Common myeloid progenitor, CD34-positive (primary cell): Measurements from ENCODE around the gene RHEB.
A peak's percentile ranks its signal among the peaks of the same experiment; 100 is the strongest.

Source experiments
- CTCF ChIA-PET: fragments of 350-600 bp; sonication (Branson Sonifier 250); formaldehyde crosslinking; loops from one replicate; lab custom pipeline; 2021; ENCODE audit warnings: antibody characterized with exemption; lab: Charles Lee
- POLR2A ChIA-PET: fragments of 350-600 bp; sonication (Branson Sonifier 250); formaldehyde crosslinking; loops from one replicate; lab custom pipeline; 2021; ENCODE audit warnings: antibody characterized with exemption; lab: Charles Lee
- DNase-seq, 3 donors: peaks; one replicate each; pipeline versions ENCODE4 v3.0.0 to v3.0.0-alpha.2; 2013
- H3K27ac ChIP-seq, 2 experiments: 1 replicate in 1 of 2; 2 replicates in 1 of 2; pipeline ENCODE4 v1.7.0; 2013; ENCODE audit warnings: inconsistent platforms in 2 of 2, low read length in 2 of 2, mild to moderate bottlenecking in 2 of 2, low read depth in 1 of 2, moderate library complexity in 1 of 2; ENCODE audit not compliant: severe bottlenecking in 2 of 2, insufficient read depth in 1 of 2, poor library complexity in 1 of 2
- H3K27me3 ChIP-seq, 5 experiments: replicated peaks in 2 of 5; 1 replicate in 3 of 5; 2 replicates in 2 of 5; pipeline versions ENCODE4 v1.6.1 to v1.7.0; 2013; ENCODE audit warnings: low read length in 4 of 5, mild to moderate bottlenecking in 2 of 5, moderate library complexity in 2 of 5, inconsistent platforms in 1 of 5; ENCODE audit not compliant: insufficient read depth in 5 of 5, control insufficient read depth in 4 of 5
- H3K36me3 ChIP-seq, 4 experiments: 1 replicate in 2 of 4; 2 replicates in 2 of 4; pipeline versions ENCODE4 v1.6.1 to v1.7.0; 2013; ENCODE audit warnings: low read length in 3 of 4, control low read depth in 1 of 4, mild to moderate bottlenecking in 1 of 4; ENCODE audit not compliant: control insufficient read depth in 4 of 4, insufficient read depth in 4 of 4
- H3K4me1 ChIP-seq, 4 experiments: 1 replicate in 3 of 4; 2 replicates in 1 of 4; pipeline versions ENCODE4 v1.6.1 to v1.7.1; 2013; ENCODE audit warnings: low read length in 3 of 4, mild to moderate bottlenecking in 3 of 4, control low read depth in 1 of 4, inconsistent platforms in 1 of 4, moderate library complexity in 1 of 4; ENCODE audit not compliant: control insufficient read depth in 4 of 4, insufficient read depth in 4 of 4; ENCODE audit errors: control extremely low read depth in 1 of 4
- H3K4me3 ChIP-seq, 7 experiments: 1 replicate in 4 of 7; 2 replicates in 3 of 7; pipeline versions ENCODE4 v1.5.1 to v1.7.0; 2013; ENCODE audit warnings: mild to moderate bottlenecking in 7 of 7, low read length in 6 of 7, moderate library complexity in 6 of 7, inconsistent platforms in 2 of 7, low read depth in 2 of 7, control low read depth in 1 of 7; ENCODE audit not compliant: insufficient read depth in 4 of 7, control insufficient read depth in 1 of 7; ENCODE audit errors: extremely low read depth in 1 of 7
- H3K9me3 ChIP-seq, 5 experiments: 1 replicate in 4 of 5; 2 replicates in 1 of 5; pipeline versions ENCODE4 v1.6.1 to v1.7.1; 2013; ENCODE audit warnings: low read length in 4 of 5, mild to moderate bottlenecking in 2 of 5, inconsistent platforms in 1 of 5, low read depth in 1 of 5, moderate library complexity in 1 of 5; ENCODE audit not compliant: control insufficient read depth in 4 of 5, insufficient read depth in 2 of 5; ENCODE audit errors: control extremely low read depth in 1 of 5
- WGBS: methylation state at CpG from one replicate; pipeline ENCODE4 v1.1.5; 2013; ENCODE audit not compliant: insufficient coverage; 5-methylcytosine and 5-hydroxymethylcytosine counted together

The RHEB gene

GRCh38 chr7:151431768-151432311 lies 87.9 kb downstream of the RHEB start:
- H3K9me3 ChIP-seq = no peaks in the 10 kb centered on the region
- H3K4me3 ChIP-seq = no peak overlapping the region
- POLR2A ChIA-PET = no interaction called here
- H3K27me3 ChIP-seq = peaks cover 0 to 21% (median 2%) of the 10 kb centered on the region in 5 experiments
- CTCF ChIA-PET = interaction anchor here (0.9 to 2.2 kb wide), 3 partner anchors 9 to 63 kb away, joined by 3 to 8 read pairs (median 3); no protein-coding TSS in a partner anchor
- 98% methylated on average over 24 of the region's 25 CpGs for WGBS
- H3K4me1 ChIP-seq = peaks cover 0 to 40% (median 23%) of the 10 kb centered on the region in 4 experiments
- DNase-seq = no peak
- H3K27ac ChIP-seq = no peak overlapping the region
- H3K36me3 ChIP-seq = no peaks in the 10 kb centered on the region

- no peaks in the 10 kb centered on the region for H3K36me3 ChIP-seq
- no peak for DNase-seq
- 96% methylated on average over 9 of the region's 13 CpGs for WGBS
- no peak overlapping the region for H3K27ac ChIP-seq
- peaks cover 0 to 40% (median 23%) of the 10 kb centered on the region in 4 experiments for H3K4me1 ChIP-seq
- H3K27me3 ChIP-seq = peaks cover 0 to 24% (median 4%) of the 10 kb centered on the region in 5 experiments
- ChIA-PET POLR2A (no interaction called here), CTCF (interaction anchor here (0.9 kb wide), 1 partner anchor 63 kb away, joined by 3 read pairs; no protein-coding TSS in a partner anchor)
- H3K4me3 ChIP-seq = no peak overlapping the region
- no peaks in the 10 kb centered on the region for H3K9me3 ChIP-seq
Observed at GRCh38 chr7:151431281-151431767, 88.4 kb downstream of the RHEB start.

GRCh38 chr7:151430391-151431205 lies 89.1 kb downstream of the RHEB start:
- Histone ChIP-seq H3K36me3 (no peaks in the 10 kb centered on the region), H3K4me1 (peaks cover 0 to 40% (median 23%) of the 10 kb centered on the region in 4 experiments), H3K4me3 (no peak overlapping the region), H3K9me3 (no peaks in the 10 kb centered on the region), H3K27me3 (peaks cover 0 to 26% (median 4%) of the 10 kb centered on the region in 5 experiments), H3K27ac (no peak overlapping the region)
- 97% methylated on average over 6 of the region's 16 CpGs for WGBS
- ChIA-PET CTCF (interaction anchor here (1.2 to 1.3 kb wide), 2 partner anchors 18 kb away, joined by 3 to 4 read pairs; no protein-coding TSS in a partner anchor), POLR2A (no interaction called here)
- DNase-seq = no peak

- Histone ChIP-seq H3K4me3 (no peak overlapping the region), H3K9me3 (no peaks in the 10 kb centered on the region), H3K36me3 (no peaks in the 10 kb centered on the region), H3K4me1 (peaks cover 0 to 40% (median 23%) of the 10 kb centered on the region in 4 experiments), H3K27ac (no peak overlapping the region), H3K27me3 (peaks cover 0 to 27% (median 4%) of the 10 kb centered on the region in 5 experiments)
- ChIA-PET POLR2A (no interaction called here), CTCF (interaction anchor here (1.2 to 1.3 kb wide), 2 partner anchors 18 to 19 kb away, joined by 3 to 4 read pairs; no protein-coding TSS in a partner anchor)
- 10% methylated on average over 4 of the region's 10 CpGs for WGBS
- peak in 2 of 3 donors; percentile 72 to 77 for DNase-seq
Observed at GRCh38 chr7:151429560-151430331, 89.9 kb downstream of the RHEB start.

GRCh38 chr7:151429237-151429559 lies 90.5 kb downstream of the RHEB start:
- no peaks in the 10 kb centered on the region for H3K36me3 ChIP-seq
- H3K27me3 ChIP-seq = peaks cover 0 to 27% (median 4%) of the 10 kb centered on the region in 5 experiments
- 100% methylated on average over 3 of the region's 5 CpGs for WGBS
- no peak for DNase-seq
- CTCF ChIA-PET = interaction anchor here (1.3 kb wide), 1 partner anchor 20 kb away, joined by 4 read pairs; no protein-coding TSS in a partner anchor
- H3K4me3 ChIP-seq = no peak overlapping the region
- H3K9me3 ChIP-seq = no peaks in the 10 kb centered on the region
- peaks cover 0 to 40% (median 23%) of the 10 kb centered on the region in 4 experiments for H3K4me1 ChIP-seq
- POLR2A ChIA-PET = no interaction called here
- H3K27ac ChIP-seq = no peak overlapping the region

GRCh38 chr7:151428378-151429236 lies 91.1 kb downstream of the RHEB start:
- Histone ChIP-seq H3K36me3 (no peaks in the 10 kb centered on the region), H3K4me3 (no peak overlapping the region), H3K27me3 (peaks cover 0 to 27% (median 2%) of the 10 kb centered on the region in 5 experiments), H3K9me3 (no peaks in the 10 kb centered on the region), H3K27ac (no peak overlapping the region), H3K4me1 (peaks cover 0 to 39% (median 23%) of the 10 kb centered on the region in 4 experiments)
- WGBS = 65% methylated on average over 11 of the region's 13 CpGs
- ChIA-PET CTCF (interaction anchor here (1.3 kb wide), 1 partner anchor 20 kb away, joined by 4 read pairs; no protein-coding TSS in a partner anchor), POLR2A (no interaction called here)
- DNase-seq = no peak
